HTERT RPE-1 (cell line): Measurements from ENCODE around the gene ARHGEF4.
"Not testable (repeated sequence)": the region's sequence is repeated elsewhere in the genome, so short reads cannot be mapped to it uniquely, and the experiment has no call there.

Experiments
- in situ Hi-C: fragments of 300-500 bp; cut with MboI; formaldehyde crosslinking; loops from 4 replicates; pipeline ENCODE4 v1.14.3; 2020; ENCODE audit warnings: low sequenced_read_pairs

The ARHGEF4 gene

GRCh38 chr2:130966149-130966774 lies 129.5 kb downstream of the ARHGEF4 start:
- in situ Hi-C loops, result no loop called here

GRCh38 chr2:130966775-130967490 lies 130.2 kb downstream of the ARHGEF4 start:
- in situ Hi-C loops, result no loop called here

- in situ Hi-C loops, result no loop called here
These were observed 135.7 kb downstream of the ARHGEF4 start for GRCh38 chr2:130972410-130972809.

- in situ Hi-C loops, result no loop called here
These were observed 139.0 kb downstream of the ARHGEF4 start for GRCh38 chr2:130975729-130976128.

- in situ Hi-C loops, result no loop called here
These were observed 140.0 kb downstream of the ARHGEF4 start for GRCh38 chr2:130976591-130977237.

- in situ Hi-C loops, result no loop called here
These were observed 140.8 kb downstream of the ARHGEF4 start for GRCh38 chr2:130977461-130978050.

- in situ Hi-C loops, result no loop called here
These were observed 145.0 kb downstream of the ARHGEF4 start for GRCh38 chr2:130981667-130982066.

GRCh38 chr2:130985206-130985780 lies 148.6 kb downstream of the ARHGEF4 start:
- in situ Hi-C loops, result no loop called here

GRCh38 chr2:130985831-130986649 lies 149.3 kb downstream of the ARHGEF4 start:
- in situ Hi-C loops, result no loop called here

GRCh38 chr2:130986890-130987493 lies 150.3 kb downstream of the ARHGEF4 start:
- in situ Hi-C loops, result no loop called here

- in situ Hi-C loops, result no loop called here
These were observed 151.1 kb downstream of the ARHGEF4 start for GRCh38 chr2:130987519-130988425.

GRCh38 chr2:130991446-130991845 lies 154.7 kb downstream of the ARHGEF4 start:
- in situ Hi-C loops, result not testable (repeated sequence)

GRCh38 chr2:130992003-130992402 lies 155.3 kb downstream of the ARHGEF4 start:
- in situ Hi-C loops, result not testable (repeated sequence)

- in situ Hi-C loops, result no loop called here
These were observed 160.0 kb downstream of the ARHGEF4 start for GRCh38 chr2:130996691-130997090.

- in situ Hi-C loops, result no loop called here
These were observed 160.5 kb downstream of the ARHGEF4 start for GRCh38 chr2:130997198-130997597.

GRCh38 chr2:130998561-130998960 lies 161.8 kb downstream of the ARHGEF4 start:
- in situ Hi-C loops, result no loop called here

GRCh38 chr2:131004446-131005209 lies 167.9 kb downstream of the ARHGEF4 start:
- in situ Hi-C loops, result no loop called here

- in situ Hi-C loops, result no loop called here
These were observed 168.7 kb downstream of the ARHGEF4 start for GRCh38 chr2:131005216-131005935.
